ENCODE data around the gene FGD6.

FGD6 gene

GRCh38 chr12:95218150-95219133, 1.2 kb upstream of the FGD6 start:
- CTCF ChIA-PET = interaction anchor here (0.7 to 3.7 kb wide), 18 partner anchors 7 to 455 kb away, joined by 3 to 33 read pairs (median 4); partner anchors contain the start of gene NR2C1
- peak; percentile 37 for DNase-seq (ENCODE audit: extremely low spot score)
- TF ChIP-seq, protein P1, sequence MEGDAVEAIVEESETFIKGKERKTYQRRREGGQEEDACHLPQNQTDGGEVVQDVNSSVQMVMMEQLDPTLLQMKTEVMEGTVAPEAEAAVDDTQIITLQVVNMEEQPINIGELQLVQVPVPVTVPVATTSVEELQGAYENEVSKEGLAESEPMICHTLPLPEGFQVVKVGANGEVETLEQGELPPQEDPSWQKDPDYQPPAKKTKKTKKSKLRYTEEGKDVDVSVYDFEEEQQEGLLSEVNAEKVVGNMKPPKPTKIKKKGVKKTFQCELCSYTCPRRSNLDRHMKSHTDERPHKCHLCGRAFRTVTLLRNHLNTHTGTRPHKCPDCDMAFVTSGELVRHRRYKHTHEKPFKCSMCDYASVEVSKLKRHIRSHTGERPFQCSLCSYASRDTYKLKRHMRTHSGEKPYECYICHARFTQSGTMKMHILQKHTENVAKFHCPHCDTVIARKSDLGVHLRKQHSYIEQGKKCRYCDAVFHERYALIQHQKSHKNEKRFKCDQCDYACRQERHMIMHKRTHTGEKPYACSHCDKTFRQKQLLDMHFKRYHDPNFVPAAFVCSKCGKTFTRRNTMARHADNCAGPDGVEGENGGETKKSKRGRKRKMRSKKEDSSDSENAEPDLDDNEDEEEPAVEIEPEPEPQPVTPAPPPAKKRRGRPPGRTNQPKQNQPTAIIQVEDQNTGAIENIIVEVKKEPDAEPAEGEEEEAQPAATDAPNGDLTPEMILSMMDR (IDR thresholded peaks at IDR 0.05; ENCODE audit: control extremely low read depth, extremely low read depth, low read depth, missing control alignments) = no peak
- POLR2A ChIA-PET = interaction anchor here (1.3 kb wide), 1 partner anchor 255 kb away, joined by 4 read pairs; the partner anchor contains the start of gene METAP2

DNA sequence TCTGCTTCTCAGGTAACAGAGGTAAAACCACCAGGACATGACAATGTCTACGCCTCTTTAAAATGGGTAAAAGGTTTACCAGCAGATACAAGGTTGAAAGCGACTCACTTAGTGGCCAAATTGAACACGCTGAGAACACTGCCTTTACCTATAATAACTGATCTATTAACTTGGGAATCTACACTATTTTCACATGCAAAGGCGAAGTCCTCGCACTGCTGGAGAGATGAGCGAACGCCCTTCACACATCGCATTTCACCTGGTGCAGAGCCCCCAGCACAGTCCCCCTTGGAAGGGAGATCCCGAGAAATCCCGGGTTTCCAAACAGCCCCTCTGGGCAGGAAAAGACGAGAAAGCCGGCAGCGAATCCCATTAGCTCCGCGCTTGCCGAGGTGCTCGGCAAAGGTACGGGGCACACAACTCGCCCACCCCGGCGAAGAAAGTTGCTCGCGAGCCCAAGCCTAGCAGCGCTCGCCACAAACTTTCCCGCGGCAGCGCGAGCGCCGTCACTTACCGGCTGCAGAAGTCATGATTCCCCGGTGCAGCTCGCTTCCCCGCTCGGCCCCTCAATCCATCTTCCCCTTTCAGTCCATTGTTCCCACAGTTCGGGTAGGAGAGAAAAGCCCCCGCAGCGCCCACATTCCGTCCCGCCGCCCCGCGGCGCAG, 423 bp downstream of the FGD6 start:
- ChIA-PET POLR2A (interaction anchor here (0.5 to 0.9 kb wide), 3 partner anchors 8 to 69 kb away, joined by 3 read pairs; no protein-coding TSS in a partner anchor), CTCF (interaction anchor here (0.9 to 3.7 kb wide), 26 partner anchors 9 to 454 kb away, joined by 3 to 33 read pairs (median 4); partner anchors contain the start of gene NR2C1)
- DNase-seq (ENCODE audit: extremely low spot score) = no peak
- TF ChIP-seq, protein P1 (IDR thresholded peaks at IDR 0.05; ENCODE audit: control extremely low read depth, extremely low read depth, low read depth, missing control alignments) = no peak

DNA sequence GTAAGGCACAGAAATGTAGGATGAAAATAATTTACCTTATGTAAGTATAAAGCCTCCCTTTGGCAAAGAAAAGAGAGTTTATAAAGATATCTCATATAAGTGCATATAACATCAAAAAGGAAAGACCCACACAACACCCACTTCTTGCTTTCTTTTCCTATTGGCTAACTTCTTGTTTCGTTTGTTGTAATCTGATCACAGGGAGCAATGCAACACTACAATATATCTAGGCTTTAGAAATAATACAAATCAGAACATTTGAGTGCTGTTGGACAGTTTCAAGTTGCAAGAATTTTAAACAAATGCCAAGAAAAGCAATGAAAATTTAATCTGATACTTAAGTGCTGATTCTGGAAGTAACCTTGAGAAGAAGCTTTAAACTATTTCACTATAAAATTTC, 1.3 kb downstream of the FGD6 start:
- POLR2A ChIA-PET = no interaction called here

GRCh38 chr12:95214466-95214865, 2.8 kb downstream of the FGD6 start:
- DNase-seq (ENCODE audit: extremely low spot score) = no peak
- TF ChIP-seq, protein P1 (IDR thresholded peaks at IDR 0.05; ENCODE audit: control extremely low read depth, extremely low read depth, low read depth, missing control alignments) = no peak
- CTCF ChIA-PET = interaction anchor here (0.7 to 3.7 kb wide), 5 partner anchors 8 to 111 kb away, joined by 3 to 33 read pairs (median 7); no protein-coding TSS in a partner anchor
- POLR2A ChIA-PET = no interaction called here

More for the DNA sequence above, 1.3 kb downstream of the FGD6 start:
- DNase-seq (ENCODE audit: extremely low spot score) = no peak
- TF ChIP-seq, protein P1 (IDR thresholded peaks at IDR 0.05; ENCODE audit: control extremely low read depth, extremely low read depth, low read depth, missing control alignments) = no peak
- CTCF ChIA-PET = interaction anchor here (0.9 to 3.7 kb wide), 7 partner anchors 10 to 310 kb away, joined by 3 to 33 read pairs (median 7); no protein-coding TSS in a partner anchor

- CTCF ChIA-PET = interaction anchor here (0.7 to 2.2 kb wide), 2 partner anchors 14 to 111 kb away, joined by 3 to 11 read pairs; no protein-coding TSS in a partner anchor
- POLR2A ChIA-PET = no interaction called here
- TF ChIP-seq, protein P1 (IDR thresholded peaks at IDR 0.05; ENCODE audit: control extremely low read depth, extremely low read depth, low read depth, missing control alignments) = no peak
- no peak for DNase-seq (ENCODE audit: extremely low spot score)
Measured at GRCh38 chr12:95213928-95214327, 3.3 kb downstream of the FGD6 start.

- DNase-seq (ENCODE audit: extremely low spot score) = no peak
- CTCF ChIA-PET = interaction anchor here (1.2 to 2.2 kb wide), 3 partner anchors 13 to 95 kb away, joined by 3 to 11 read pairs (median 3); no protein-coding TSS in a partner anchor
- POLR2A ChIA-PET = no interaction called here
- TF ChIP-seq, protein P1 (IDR thresholded peaks at IDR 0.05; ENCODE audit: control extremely low read depth, extremely low read depth, low read depth, missing control alignments) = no peak
Measured at GRCh38 chr12:95213119-95213518, 4.1 kb downstream of the FGD6 start.
